Measurements from ENCODE around the gene HSPBAP1.
"Not testable (repeated sequence)": the region's sequence is repeated elsewhere in the genome, so short reads cannot be mapped to it uniquely, and the experiment has no call there.

HSPBAP1 gene

GRCh38 chr3:122727294-122727693 is 66.3 kb downstream of the HSPBAP1 start:
- DNase-seq (ENCODE audit: low read depth) = no peak
- no peak overlapping the region for H3K4me3 ChIP-seq (ENCODE audit: low read depth, low read length)
- TF ChIP-seq CTCF (IDR thresholded peaks at IDR 0.05; ENCODE audit: insufficient read depth, low read depth, low read length, missing control alignments) = no peak

GRCh38 chr3:122725106-122725505 is 68.5 kb downstream of the HSPBAP1 start:
- TF ChIP-seq CTCF (IDR thresholded peaks at IDR 0.05; ENCODE audit: insufficient read depth, low read depth, low read length, missing control alignments) = no peak
- DNase-seq (ENCODE audit: low read depth) = no peak
- no peak overlapping the region for H3K4me3 ChIP-seq (ENCODE audit: low read depth, low read length)

DNA sequence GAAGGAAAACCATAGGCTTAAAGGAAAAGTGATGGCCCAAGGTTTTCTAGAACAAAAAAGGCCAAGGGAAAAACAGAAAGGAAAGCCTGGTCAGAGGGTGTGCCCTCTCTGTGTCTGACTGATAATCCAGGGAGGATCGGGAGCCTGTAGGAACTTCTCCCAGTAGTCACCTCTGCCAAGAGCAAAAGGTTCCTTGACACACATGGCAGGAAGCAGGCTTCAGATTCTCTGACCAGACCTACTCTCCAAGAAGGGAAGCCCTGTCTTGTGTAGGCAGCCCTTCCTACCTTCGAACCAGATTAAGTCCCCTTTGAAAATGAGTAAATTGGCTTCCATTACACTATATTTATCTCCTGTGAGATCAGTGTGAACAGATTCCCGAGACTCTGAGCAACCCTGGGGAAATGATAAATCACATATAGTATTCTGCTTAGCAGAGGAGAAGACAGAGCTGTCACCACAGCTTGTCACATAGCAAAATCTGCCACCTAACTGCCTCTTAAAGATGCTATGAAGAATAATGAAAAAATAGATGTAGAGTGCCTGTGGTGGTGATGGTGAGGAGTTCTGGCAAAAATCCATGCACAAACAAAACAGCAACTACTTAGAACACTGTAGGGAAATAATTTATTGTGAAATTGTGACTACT is 74.2 kb downstream of the HSPBAP1 start:
- TF ChIP-seq CTCF (IDR thresholded peaks at IDR 0.05; ENCODE audit: insufficient read depth, low read depth, low read length, missing control alignments) = no peak
- DNase-seq (ENCODE audit: low read depth) = no peak
- H3K4me3 ChIP-seq (ENCODE audit: low read depth, low read length) = no peak overlapping the region

- no peak for DNase-seq (ENCODE audit: low read depth)
- TF ChIP-seq CTCF (IDR thresholded peaks at IDR 0.05; ENCODE audit: insufficient read depth, low read depth, low read length, missing control alignments) = no peak
- no peak overlapping the region for H3K4me3 ChIP-seq (ENCODE audit: low read depth, low read length)
Observed at GRCh38 chr3:122716667-122717066, 77.0 kb downstream of the HSPBAP1 start.

GRCh38 chr3:122714273-122714672 is 79.4 kb downstream of the HSPBAP1 start:
- no peak for DNase-seq (ENCODE audit: low read depth)
- no peak overlapping the region for H3K4me3 ChIP-seq (ENCODE audit: low read depth, low read length)
- no peak for TF ChIP-seq CTCF (IDR thresholded peaks at IDR 0.05; ENCODE audit: insufficient read depth, low read depth, low read length, missing control alignments)

DNA sequence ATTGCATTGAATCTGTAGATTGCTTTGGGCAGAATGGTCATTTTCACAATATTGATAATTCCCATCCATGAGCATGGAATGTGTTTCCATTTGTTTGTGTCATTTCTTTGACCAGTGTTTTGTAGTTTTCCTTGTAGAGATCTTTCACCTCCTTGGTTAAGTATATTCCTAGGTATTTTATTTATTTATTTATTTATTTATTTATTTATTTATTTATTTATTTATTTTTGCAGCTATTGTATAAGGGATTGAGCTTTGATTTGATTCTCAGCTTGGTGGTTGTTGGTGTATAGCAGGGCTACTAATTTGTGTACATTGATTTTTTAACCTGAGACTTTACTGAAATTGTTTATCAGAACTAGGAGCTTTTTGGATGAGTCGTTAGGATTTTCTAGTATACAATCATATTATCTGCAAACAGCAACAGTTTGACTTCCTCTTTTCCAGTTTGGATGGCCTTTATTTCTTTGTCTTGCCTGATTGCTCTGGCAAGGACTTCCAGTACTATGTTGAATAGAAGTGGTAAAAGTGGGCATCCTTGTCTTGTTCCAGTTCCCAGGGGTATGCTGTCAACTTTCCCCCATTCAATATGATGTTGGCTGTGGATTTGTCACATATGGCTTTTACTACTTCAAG is 82.9 kb downstream of the HSPBAP1 start:
- not testable (repeated sequence) for H3K4me3 ChIP-seq (ENCODE audit: low read depth, low read length); DNase-seq (ENCODE audit: low read depth)

DNA sequence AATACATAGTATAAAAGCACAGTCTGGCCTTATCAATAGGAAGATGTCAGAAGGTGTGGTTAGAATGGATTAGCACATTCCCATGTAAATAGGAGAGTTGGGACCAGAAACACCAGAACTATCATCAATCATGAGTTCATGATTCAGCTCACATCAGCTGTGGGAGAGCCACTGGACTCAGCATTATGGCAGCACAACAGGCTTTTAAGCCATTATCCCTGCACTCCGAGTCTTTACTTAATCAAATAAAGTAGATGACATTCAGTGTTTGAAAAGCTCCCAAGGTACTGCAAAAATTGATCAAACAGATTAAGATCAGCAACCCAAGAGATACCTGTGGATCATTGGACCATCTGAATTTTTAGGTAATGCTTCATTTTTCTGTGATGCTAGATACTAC is 88.3 kb downstream of the HSPBAP1 start:
- DNase-seq (ENCODE audit: low read depth) = no peak
- TF ChIP-seq CTCF (IDR thresholded peaks at IDR 0.05; ENCODE audit: insufficient read depth, low read depth, low read length, missing control alignments) = no peak
- H3K4me3 ChIP-seq (ENCODE audit: low read depth, low read length) = no peak overlapping the region
